HCT116 (cell line): ENCODE results near the gene BTBD9. TPM values are rescaled to one million over a fixed set of nuclear protein-coding genes. Genes with fewer than 3 reads are reported as not detected.

ENCODE experiments used
- ATAC-seq: fragments of 200-7000 bp; cut with Tn5 transposase; 2 replicates; pipeline ENCODE4 v1.9.1; 2020; ENCODE audit warnings: mild to moderate bottlenecking, moderate library complexity
- BruUV-seq: library from RNA; stranded (reverse); fragments of 400-500 nt; replicated peaks from 2 replicates; lab custom pipeline; 2021; lab: Mats Ljungman, UMichigan
- CTCF ChIA-PET: fragments of 300-600 bp; sonication (Branson Sonifier 250); formaldehyde crosslinking; loops from one replicate; lab custom pipeline; 2021; ENCODE audit warnings: antibody characterized with exemption; lab: Charles Lee
- POLR2A ChIA-PET: fragments of 300-600, 350-600 bp; sonication (Branson Sonifier 250); formaldehyde crosslinking; loops from one replicate; lab custom pipeline; 2021; ENCODE audit warnings: antibody characterized with exemption; lab: Charles Lee
- RAD21 ChIA-PET, 2 experiments: fragments of 300-600 bp; sonication (Branson Sonifier 250); formaldehyde crosslinking; loops; one replicate each; lab custom pipeline; 2023; ENCODE audit warnings: low total read pairs in 2 of 2; ENCODE audit not compliant: uncharacterized antibody in 2 of 2, unreplicated experiment in 2 of 2, low non-redundant PET in 1 of 2; lab: Charles Lee
- DNase-seq: peaks from one replicate; pipeline ENCODE4 v3.0.0-alpha.2; 2010; ENCODE audit warnings: low read depth, low spot score
- H2AFZ ChIP-seq: fragments of 200-600 bp; shearing (Covaris generic), sonication (generic); 2 replicates; pipeline ENCODE4 v1.6.1; 2017; ENCODE audit warnings: low read depth, mixed run types, mixed read lengths, antibody characterized with exemption, low read length; ENCODE audit not compliant: poor library complexity, severe bottlenecking
- H3K27ac ChIP-seq: 2 replicates; pipeline ENCODE4 v1.5.1; 2012; ENCODE audit warnings: low read depth, low read length
- H3K27me3 ChIP-seq: fragments of 200-600 bp; sonication (generic); 2 replicates; pipeline ENCODE4 v1.6.1; 2016; ENCODE audit warnings: mixed run types, low read length, mixed read lengths; ENCODE audit not compliant: insufficient read depth
- H3K36me3 ChIP-seq, 2 experiments: fragments of 200-500 bp in 1 of 2; fragments of 200-600 bp in 1 of 2; sonication (Bioruptor generic) in 1 of 2; sonication (generic) in 1 of 2; 2 replicates each; pipeline versions ENCODE4 v1.5.1 to v1.6.1; 2014 to 2016; ENCODE audit warnings: low read length in 2 of 2, inconsistent platforms in 1 of 2, mixed read lengths in 1 of 2, mixed run types in 1 of 2; ENCODE audit not compliant: insufficient read depth in 2 of 2, control insufficient read depth in 1 of 2
- H3K4me1 ChIP-seq, 2 experiments: fragments of 200-600 bp in 1 of 2; sonication (generic) in 1 of 2; 2 replicates each; pipeline versions ENCODE4 v1.5.1 to v1.6.1; 2012 to 2017; ENCODE audit warnings: low read length in 2 of 2, inconsistent platforms in 1 of 2, mild to moderate bottlenecking in 1 of 2, mixed read lengths in 1 of 2, mixed run types in 1 of 2, moderate library complexity in 1 of 2; ENCODE audit not compliant: insufficient read depth in 2 of 2, control insufficient read depth in 1 of 2
- H3K4me2 ChIP-seq: fragments of 200-600 bp; sonication (generic); 2 replicates; pipeline ENCODE4 v1.6.1; 2017; ENCODE audit warnings: mixed run types, low read length, mixed read lengths
- H3K4me3 ChIP-seq, 2 experiments: fragments of 200-600 bp in 1 of 2; sonication (generic) in 1 of 2; replicated peaks in 1 of 2; 2 replicates each; pipeline ENCODE4 v1.5.1; 2011 to 2016; ENCODE audit warnings: low read length in 2 of 2, control low read depth in 1 of 2, low read depth in 1 of 2, mild to moderate bottlenecking in 1 of 2, mixed read lengths in 1 of 2, mixed run types in 1 of 2
- H3K79me2 ChIP-seq: fragments of 200-600 bp; sonication (generic); 2 replicates; pipeline ENCODE4 v1.6.1; 2017; ENCODE audit warnings: mild to moderate bottlenecking, mixed run types, low read length, moderate library complexity, mixed read lengths; ENCODE audit not compliant: insufficient read depth
- H3K9ac ChIP-seq: fragments of 200-600 bp; sonication (generic); 2 replicates; pipeline ENCODE4 v1.6.1; 2016; ENCODE audit warnings: low read length, mixed read lengths
- H3K9me2 ChIP-seq: fragments of 200-600 bp; sonication (generic), shearing (Covaris generic); 2 replicates; pipeline ENCODE4 v1.6.1; 2017; ENCODE audit warnings: mixed run types, mild to moderate bottlenecking, moderate library complexity; ENCODE audit not compliant: insufficient read depth
- H3K9me3 ChIP-seq, 2 experiments: fragments of 200-500 bp in 1 of 2; fragments of 200-600 bp in 1 of 2; sonication (Bioruptor generic) in 1 of 2; sonication (generic) in 1 of 2; 2 replicates each; pipeline ENCODE4 v1.6.1; 2014 to 2017; ENCODE audit warnings: low read length in 2 of 2, mixed read lengths in 2 of 2, inconsistent platforms in 1 of 2, low read depth in 1 of 2, mild to moderate bottlenecking in 1 of 2, mixed run types in 1 of 2, moderate library complexity in 1 of 2; ENCODE audit not compliant: control insufficient read depth in 1 of 2, insufficient read depth in 1 of 2
- H4K20me1 ChIP-seq: fragments of 200-600 bp; sonication (generic), shearing (Covaris generic); 2 replicates; pipeline ENCODE4 v1.6.1; 2017; ENCODE audit warnings: mixed run types, mild to moderate bottlenecking, moderate library complexity; ENCODE audit not compliant: insufficient read depth
- ATF3 ChIP-seq: IDR thresholded peaks from 2 replicates; pipeline ENCODE4 v1.6.1; 2012
- CBX3 ChIP-seq: IDR thresholded peaks from 2 replicates; pipeline ENCODE4 v1.6.1; 2012; ENCODE audit warnings: low read depth
- EGR1 ChIP-seq: IDR thresholded peaks from 2 replicates; pipeline ENCODE4 v1.6.1; 2012; ENCODE audit warnings: low read depth
- EZH2 ChIP-seq: fragments of 200-600 bp; sonication (generic); IDR thresholded peaks from 2 replicates; pipeline ENCODE4 v1.6.1; 2017; ENCODE audit warnings: antibody characterized with exemption, mixed run types
- EZH2phosphoT487 ChIP-seq: fragments of 200-600 bp; IDR thresholded peaks from 2 replicates; pipeline ENCODE4 v1.6.1; 2018; ENCODE audit warnings: antibody characterized with exemption, borderline replicate concordance
- JUND ChIP-seq: IDR thresholded peaks from 2 replicates; pipeline ENCODE4 v1.6.1; 2012
- MAX ChIP-seq: IDR thresholded peaks from 2 replicates; pipeline ENCODE4 v1.6.1; 2012
- POLR2A ChIP-seq: IDR thresholded peaks from 2 replicates; pipeline ENCODE4 v1.7.0; 2011; ENCODE audit warnings: borderline replicate concordance; ENCODE audit not compliant: insufficient read depth, insufficient read length; ENCODE audit errors: extremely low read depth
- RAD21 ChIP-seq: IDR thresholded peaks from 2 replicates; pipeline ENCODE4 v1.6.1; 2012; ENCODE audit warnings: low read depth, mild to moderate bottlenecking
- SP1 ChIP-seq: IDR thresholded peaks from 2 replicates; pipeline ENCODE4 v1.6.1; 2012; ENCODE audit warnings: low read depth
- TCF7L2 ChIP-seq: IDR thresholded peaks from 2 replicates; pipeline ENCODE4 v1.7.0; 2011; ENCODE audit warnings: borderline replicate concordance, inconsistent platforms; ENCODE audit not compliant: insufficient read depth, insufficient read length; ENCODE audit errors: extremely low read depth
- ZBTB33 ChIP-seq: IDR thresholded peaks from 2 replicates; pipeline ENCODE4 v1.6.1; 2011; ENCODE audit warnings: mild to moderate bottlenecking, low read length, moderate library complexity; ENCODE audit not compliant: insufficient replicate concordance; ENCODE audit errors: extremely low read depth
- intact Hi-C: fragments of 100-400 bp; cut with micrococcal nuclease; formaldehyde crosslinking; loops from 2 replicates; pipeline ENCODE4 v1.10.0; 2022
- total RNA-seq: library from RNA; stranded (reverse); gene quantifications from one replicate; pipeline ENCODE4 v1.2.1, GENCODE V29; 2021; ENCODE audit not compliant: unreplicated experiment
- TF ChIP-seq, protein P1 (sequence below), 3 experiments: fragments of 200-600 bp in 1 of 3; sonication (generic) in 1 of 3; IDR thresholded peaks in 2 of 3; conservative IDR thresholded peaks in 1 of 3; 2 replicates each; pipeline ENCODE4 v1.5.1; 2012 to 2017; ENCODE audit warnings: low read depth in 2 of 3, low read length in 2 of 3, antibody characterized with exemption in 1 of 3, borderline replicate concordance in 1 of 3, control low read depth in 1 of 3, mild to moderate bottlenecking in 1 of 3, mixed read lengths in 1 of 3, mixed run types in 1 of 3, moderate library complexity in 1 of 3; ENCODE audit not compliant: insufficient read depth in 1 of 3

Gene BTBD9
- total RNA-seq, 1 experiment from 2014 or later, result 10.9 TPM

GRCh38 chr6:38450717-38451116 is 189.0 kb downstream of the BTBD9 start:
- intact Hi-C loops, result no loop called here
- POLR2A ChIA-PET, result no interaction called here
- CTCF ChIA-PET, result no interaction called here
- Histone ChIP-seq H3K27ac (no peak overlapping the region), H3K9me3 (no peaks in the 10 kb centered on the region), H4K20me1 (no peaks in the 10 kb centered on the region), H3K9me2 (no peaks in the 10 kb centered on the region), H3K36me3 (no peaks in the 10 kb centered on the region), H2AFZ (no peak overlapping the region), H3K27me3 (no peaks in the 10 kb centered on the region), H3K4me2 (no peak overlapping the region), H3K79me2 (no peaks in the 10 kb centered on the region), H3K9ac (no peak overlapping the region), H3K4me1 (no peaks in the 10 kb centered on the region), H3K4me3 (no peak overlapping the region)
- RAD21 ChIA-PET, result no interaction called here
- DNase-seq, result no peak
- TF ChIP-seq RAD21 (no peak), CBX3 (no peak), EZH2phosphoT487 (no peak), ZBTB33 (no peak), ATF3 (no peak), TCF7L2 (no peak), POLR2A (no peak), EGR1 (no peak), JUND (no peak), MAX (no peak), SP1 (no peak), EZH2 (no peak)
- TF ChIP-seq, protein P1, sequence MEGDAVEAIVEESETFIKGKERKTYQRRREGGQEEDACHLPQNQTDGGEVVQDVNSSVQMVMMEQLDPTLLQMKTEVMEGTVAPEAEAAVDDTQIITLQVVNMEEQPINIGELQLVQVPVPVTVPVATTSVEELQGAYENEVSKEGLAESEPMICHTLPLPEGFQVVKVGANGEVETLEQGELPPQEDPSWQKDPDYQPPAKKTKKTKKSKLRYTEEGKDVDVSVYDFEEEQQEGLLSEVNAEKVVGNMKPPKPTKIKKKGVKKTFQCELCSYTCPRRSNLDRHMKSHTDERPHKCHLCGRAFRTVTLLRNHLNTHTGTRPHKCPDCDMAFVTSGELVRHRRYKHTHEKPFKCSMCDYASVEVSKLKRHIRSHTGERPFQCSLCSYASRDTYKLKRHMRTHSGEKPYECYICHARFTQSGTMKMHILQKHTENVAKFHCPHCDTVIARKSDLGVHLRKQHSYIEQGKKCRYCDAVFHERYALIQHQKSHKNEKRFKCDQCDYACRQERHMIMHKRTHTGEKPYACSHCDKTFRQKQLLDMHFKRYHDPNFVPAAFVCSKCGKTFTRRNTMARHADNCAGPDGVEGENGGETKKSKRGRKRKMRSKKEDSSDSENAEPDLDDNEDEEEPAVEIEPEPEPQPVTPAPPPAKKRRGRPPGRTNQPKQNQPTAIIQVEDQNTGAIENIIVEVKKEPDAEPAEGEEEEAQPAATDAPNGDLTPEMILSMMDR (IDR thresholded peaks at IDR 0.05 in 2 of 3, conservative IDR thresholded peaks at IDR 0.05 in 1 of 3; ENCODE audit: borderline replicate concordance in 1 of 3, insufficient read depth in 1 of 3, low read depth in 2 of 3, low read length in 2 of 3), result no peak
- no peak for ATAC-seq
- no TSS peak for BruUV-seq
